Measurements from ENCODE around the gene SAG.

SAG gene

GRCh38 chr2:233361297-233361696 is 53.7 kb downstream of the SAG start:
- WGBS = 78% methylated on average over 7 of the region's 7 CpGs
- no peak for DNase-seq

GRCh38 chr2:233362742-233363141 is 55.1 kb downstream of the SAG start:
- no peak overlapping the region for H2AFZ ChIP-seq (ENCODE audit: low read depth, low read length)
- DNase-seq = no peak
- H2BK5ac ChIP-seq (ENCODE audit: low read depth, low read length, poor library complexity, severe bottlenecking) = no peak overlapping the region
- H3K27ac ChIP-seq (ENCODE audit: low read length, poor library complexity, severe bottlenecking) = no peak overlapping the region
- no peak overlapping the region for H3K23ac ChIP-seq (ENCODE audit: low read length in 2 of 2)
- H3K14ac ChIP-seq (ENCODE audit: low read length in 2 of 2) = no peak overlapping the region
- no peaks in the 10 kb centered on the region for H3K27me3 ChIP-seq (ENCODE audit: control insufficient read depth in 1 of 2, insufficient read depth in 1 of 2, low read length in 2 of 2)
- 70% methylated on average over 2 of the region's 2 CpGs for WGBS
- H3K4me3 ChIP-seq (ENCODE audit: insufficient read depth in 1 of 2, low read depth in 1 of 2, low read length in 2 of 2) = no peak overlapping the region
- peaks cover 39% of the 10 kb centered on the region for H3K79me1 ChIP-seq (replicated peaks; ENCODE audit: low read length, poor library complexity, severe bottlenecking)
- no peak overlapping the region for H4K8ac ChIP-seq (ENCODE audit: low read length)
- no peak overlapping the region for H4K91ac ChIP-seq (ENCODE audit: low read length)
- peaks cover 2 to 5% of the 10 kb centered on the region in 2 experiments for H3K36me3 ChIP-seq (ENCODE audit: control insufficient read depth in 1 of 2, insufficient read depth in 2 of 2, low read depth in 1 of 2, low read length in 2 of 2)
- H3K4me2 ChIP-seq (ENCODE audit: low read length, poor library complexity, severe bottlenecking) = no peak overlapping the region
- no peak overlapping the region for H3K9ac ChIP-seq (ENCODE audit: low read length)
- no peaks in the 10 kb centered on the region for H3K9me3 ChIP-seq (ENCODE audit: control insufficient read depth, low read length)
- no peak overlapping the region for H2BK15ac ChIP-seq (ENCODE audit: low read depth, poor library complexity, severe bottlenecking)
- H3K18ac ChIP-seq (ENCODE audit: low read depth in 1 of 2, low read length in 2 of 2) = no peak overlapping the region
- no peak overlapping the region for H2BK120ac ChIP-seq (ENCODE audit: low read depth, low read length)
- H2AK5ac ChIP-seq (ENCODE audit: low read length, severe bottlenecking) = no peak overlapping the region
- no peak overlapping the region for H3K4ac ChIP-seq (ENCODE audit: low read depth in 1 of 2, low read length in 2 of 2)
- no peaks in the 10 kb centered on the region for H3K4me1 ChIP-seq (ENCODE audit: control insufficient read depth, insufficient read depth, low read depth, low read length)
- H2BK12ac ChIP-seq (ENCODE audit: low read length in 2 of 2) = no peak overlapping the region

More at GRCh38 chr2:233361297-233361696, 53.7 kb downstream of the SAG start:
- Histone ChIP-seq H3K79me1 (replicated peaks; ENCODE audit: low read length, poor library complexity, severe bottlenecking) (peaks cover 40% of the 10 kb centered on the region), H2BK15ac (ENCODE audit: low read depth, poor library complexity, severe bottlenecking) (no peak overlapping the region), H3K9me3 (ENCODE audit: control insufficient read depth, low read length) (no peaks in the 10 kb centered on the region), H3K4me1 (ENCODE audit: control insufficient read depth, insufficient read depth, low read depth, low read length) (no peaks in the 10 kb centered on the region), H3K27me3 (ENCODE audit: control insufficient read depth in 1 of 2, insufficient read depth in 1 of 2, low read length in 2 of 2) (no peaks in the 10 kb centered on the region), H3K4me2 (ENCODE audit: low read length, poor library complexity, severe bottlenecking) (peak overlapping the region; percentile 9), H3K4ac (ENCODE audit: low read depth in 1 of 2, low read length in 2 of 2) (no peak overlapping the region), H4K8ac (ENCODE audit: low read length) (no peak overlapping the region), H3K27ac (ENCODE audit: low read length, poor library complexity, severe bottlenecking) (no peak overlapping the region), H2BK120ac (ENCODE audit: low read depth, low read length) (no peak overlapping the region), H3K23ac (ENCODE audit: low read length in 2 of 2) (no peak overlapping the region), H3K4me3 (ENCODE audit: insufficient read depth in 1 of 2, low read depth in 1 of 2, low read length in 2 of 2) (no peak overlapping the region), H3K36me3 (ENCODE audit: control insufficient read depth in 1 of 2, insufficient read depth in 2 of 2, low read depth in 1 of 2, low read length in 2 of 2) (peaks cover 2 to 4% of the 10 kb centered on the region in 2 experiments), H3K18ac (ENCODE audit: low read depth in 1 of 2, low read length in 2 of 2) (no peak overlapping the region), H4K91ac (ENCODE audit: low read length) (no peak overlapping the region), H3K9ac (ENCODE audit: low read length) (no peak overlapping the region), H2AFZ (ENCODE audit: low read depth, low read length) (no peak overlapping the region), H2BK5ac (ENCODE audit: low read depth, low read length, poor library complexity, severe bottlenecking) (no peak overlapping the region), H2BK12ac (ENCODE audit: low read length in 2 of 2) (no peak overlapping the region), H3K14ac (ENCODE audit: low read length in 2 of 2) (no peak overlapping the region), H2AK5ac (ENCODE audit: low read length, severe bottlenecking) (no peak overlapping the region)

GRCh38 chr2:233363744-233364235 is 56.2 kb downstream of the SAG start:
- Histone ChIP-seq H3K9ac (ENCODE audit: low read length) (no peak overlapping the region), H2BK5ac (ENCODE audit: low read depth, low read length, poor library complexity, severe bottlenecking) (no peak overlapping the region), H2BK12ac (ENCODE audit: low read length in 2 of 2) (no peak overlapping the region), H4K91ac (ENCODE audit: low read length) (no peak overlapping the region), H3K79me1 (replicated peaks; ENCODE audit: low read length, poor library complexity, severe bottlenecking) (peaks cover 39% of the 10 kb centered on the region), H3K36me3 (ENCODE audit: control insufficient read depth in 1 of 2, insufficient read depth in 2 of 2, low read depth in 1 of 2, low read length in 2 of 2) (peaks cover 2 to 5% of the 10 kb centered on the region in 2 experiments), H3K14ac (ENCODE audit: low read length in 2 of 2) (no peak overlapping the region), H3K23ac (ENCODE audit: low read length in 2 of 2) (no peak overlapping the region), H3K27ac (ENCODE audit: low read length, poor library complexity, severe bottlenecking) (no peak overlapping the region), H3K27me3 (ENCODE audit: control insufficient read depth in 1 of 2, insufficient read depth in 1 of 2, low read length in 2 of 2) (no peaks in the 10 kb centered on the region), H3K4me3 (ENCODE audit: insufficient read depth in 1 of 2, low read depth in 1 of 2, low read length in 2 of 2) (no peak overlapping the region), H3K4ac (ENCODE audit: low read depth in 1 of 2, low read length in 2 of 2) (no peak overlapping the region), H2BK120ac (ENCODE audit: low read depth, low read length) (no peak overlapping the region), H2AK5ac (ENCODE audit: low read length, severe bottlenecking) (no peak overlapping the region), H3K4me2 (ENCODE audit: low read length, poor library complexity, severe bottlenecking) (no peak overlapping the region), H2AFZ (ENCODE audit: low read depth, low read length) (no peak overlapping the region), H2BK15ac (ENCODE audit: low read depth, poor library complexity, severe bottlenecking) (no peak overlapping the region), H3K18ac (ENCODE audit: low read depth in 1 of 2, low read length in 2 of 2) (no peak overlapping the region), H3K9me3 (ENCODE audit: control insufficient read depth, low read length) (no peaks in the 10 kb centered on the region), H3K4me1 (ENCODE audit: control insufficient read depth, insufficient read depth, low read depth, low read length) (no peaks in the 10 kb centered on the region), H4K8ac (ENCODE audit: low read length) (no peak overlapping the region)
- 100% methylated on average over 5 of the region's 6 CpGs for WGBS
- no peak for DNase-seq

- Histone ChIP-seq H3K9me3 (ENCODE audit: control insufficient read depth, low read length) (no peaks in the 10 kb centered on the region), H2BK5ac (ENCODE audit: low read depth, low read length, poor library complexity, severe bottlenecking) (no peak overlapping the region), H4K8ac (ENCODE audit: low read length) (no peak overlapping the region), H2BK12ac (ENCODE audit: low read length in 2 of 2) (no peak overlapping the region), H2AFZ (ENCODE audit: low read depth, low read length) (no peak overlapping the region), H3K27ac (ENCODE audit: low read length, poor library complexity, severe bottlenecking) (no peak overlapping the region), H3K79me1 (replicated peaks; ENCODE audit: low read length, poor library complexity, severe bottlenecking) (peaks cover 35% of the 10 kb centered on the region), H3K23ac (ENCODE audit: low read length in 2 of 2) (no peak overlapping the region), H3K18ac (ENCODE audit: low read depth in 1 of 2, low read length in 2 of 2) (no peak overlapping the region), H2BK15ac (ENCODE audit: low read depth, poor library complexity, severe bottlenecking) (no peak overlapping the region), H4K91ac (ENCODE audit: low read length) (no peak overlapping the region), H3K36me3 (ENCODE audit: control insufficient read depth in 1 of 2, insufficient read depth in 2 of 2, low read depth in 1 of 2, low read length in 2 of 2) (peaks cover 2 to 5% of the 10 kb centered on the region in 2 experiments), H3K4ac (ENCODE audit: low read depth in 1 of 2, low read length in 2 of 2) (no peak overlapping the region), H2BK120ac (ENCODE audit: low read depth, low read length) (no peak overlapping the region), H3K27me3 (ENCODE audit: control insufficient read depth in 1 of 2, insufficient read depth in 1 of 2, low read length in 2 of 2) (no peaks in the 10 kb centered on the region), H3K4me2 (ENCODE audit: low read length, poor library complexity, severe bottlenecking) (no peak overlapping the region), H3K4me1 (ENCODE audit: control insufficient read depth, insufficient read depth, low read depth, low read length) (no peaks in the 10 kb centered on the region), H3K9ac (ENCODE audit: low read length) (no peak overlapping the region), H3K14ac (ENCODE audit: low read length in 2 of 2) (no peak overlapping the region), H3K4me3 (ENCODE audit: insufficient read depth in 1 of 2, low read depth in 1 of 2, low read length in 2 of 2) (no peak overlapping the region), H2AK5ac (ENCODE audit: low read length, severe bottlenecking) (no peak overlapping the region)
- 97% methylated on average over 6 of the region's 6 CpGs for WGBS
- no peak for DNase-seq
Observed at GRCh38 chr2:233365861-233366520, 58.4 kb downstream of the SAG start.

All from mesenchymal stem cell (in vitro differentiated cells and primary cell).